NCI-H1930 (cell line): ENCODE measurements around the gene ILDR1.

ENCODE experiments used
- DNase-seq, 2 experiments: peaks; one replicate each; lab custom pipeline; 2025; lab: John Stamatoyannopoulos, UW

ILDR1 gene

GRCh38 chr3:121992601-121993560, 29.2 kb downstream of the ILDR1 start:
- DNase-seq = no peak

GRCh38 chr3:121989943-121990342, 32.1 kb downstream of the ILDR1 start:
- DNase-seq = no peak

GRCh38 chr3:121988146-121988545, 33.9 kb downstream of the ILDR1 start:
- no peak for DNase-seq

GRCh38 chr3:121985846-121986245, 36.2 kb downstream of the ILDR1 start:
- no peak for DNase-seq

- no peak for DNase-seq
Observed at GRCh38 chr3:121981473-121981872, 40.6 kb downstream of the ILDR1 start.

GRCh38 chr3:121980450-121980796, 41.6 kb downstream of the ILDR1 start:
- DNase-seq = no peak

GRCh38 chr3:121979734-121980449, 42.2 kb downstream of the ILDR1 start:
- DNase-seq = no peak

- DNase-seq = no peak
Observed at GRCh38 chr3:121979246-121979645, 42.8 kb downstream of the ILDR1 start.

- no peak for DNase-seq
Observed at GRCh38 chr3:121976727-121977126, 45.3 kb downstream of the ILDR1 start.

GRCh38 chr3:121975702-121976302, 46.2 kb downstream of the ILDR1 start:
- DNase-seq = no peak

GRCh38 chr3:121974601-121975111, 47.4 kb downstream of the ILDR1 start:
- DNase-seq = no peak

GRCh38 chr3:121970047-121970446, 52.0 kb downstream of the ILDR1 start:
- no peak for DNase-seq

- DNase-seq = no peak
Observed at GRCh38 chr3:121969631-121970030, 52.4 kb downstream of the ILDR1 start.

GRCh38 chr3:121963608-121964007, 58.4 kb downstream of the ILDR1 start:
- no peak for DNase-seq

- DNase-seq = no peak
Observed at GRCh38 chr3:121962443-121962842, 59.6 kb downstream of the ILDR1 start.

- DNase-seq = no peak
Observed at GRCh38 chr3:121961283-121961682, 60.8 kb downstream of the ILDR1 start.

GRCh38 chr3:121958801-121959200, 63.2 kb downstream of the ILDR1 start:
- DNase-seq = no peak

GRCh38 chr3:121957674-121958415, 64.2 kb downstream of the ILDR1 start:
- no peak for DNase-seq

- DNase-seq = no peak
Observed at GRCh38 chr3:121956363-121956762, 65.7 kb downstream of the ILDR1 start.

- DNase-seq = no peak
Observed at GRCh38 chr3:121951291-121951919, 70.6 kb downstream of the ILDR1 start.

GRCh38 chr3:121948641-121949040, 73.4 kb downstream of the ILDR1 start:
- DNase-seq = no peak
